SK-N-SH (cell line): ENCODE results near the gene RAB8A. TPM values are rescaled to one million over a fixed set of nuclear protein-coding genes. Genes with fewer than 3 reads are reported as not detected.

ENCODE experiments used
- CTCF ChIA-PET: fragments of 300-600, 350-600 bp; formaldehyde crosslinking; extraction: SDS; loops from one replicate; lab custom pipeline; 2021; lab: Yijun Ruan, JAX
- POLR2A ChIA-PET: fragments of 350-600 bp; sonication (Branson Sonifier 250); formaldehyde crosslinking; extraction: SDS; loops from one replicate; lab custom pipeline; 2020; ENCODE audit warnings: antibody characterized with exemption, inconsistent platforms; lab: Yijun Ruan, JAX
- DNase-seq: peaks from one replicate; pipeline ENCODE4 v3.0.0; 2012
- H2AFZ ChIP-seq: fragments of 200-600 bp; sonication (generic); 2 replicates; pipeline ENCODE4 v1.8.1; 2016; ENCODE audit warnings: antibody characterized with exemption, mild to moderate bottlenecking, low read depth
- H3F3A ChIP-seq: fragments of 200-600 bp; sonication (generic); replicated peaks from 2 replicates; pipeline ENCODE3; 2016; ENCODE audit warnings: antibody characterized with exemption, mild to moderate bottlenecking; ENCODE audit not compliant: insufficient read depth
- H3K27ac ChIP-seq, 2 experiments: fragments of 200-500 bp in 1 of 2; fragments of 200-600 bp in 1 of 2; sonication (Bioruptor generic) in 1 of 2; sonication (generic), shearing (Covaris generic) in 1 of 2; 2 replicates each; pipeline versions ENCODE4 v1.5.1 to v1.6.1; 2014 to 2016; ENCODE audit warnings: low read depth in 2 of 2, inconsistent platforms in 1 of 2, low read length in 1 of 2, mild to moderate bottlenecking in 1 of 2, mixed read lengths in 1 of 2
- H3K27me3 ChIP-seq: fragments of 200-600 bp; sonication (generic), shearing (Covaris generic); 2 replicates; pipeline ENCODE4 v1.6.1; 2016; ENCODE audit warnings: mixed run types; ENCODE audit not compliant: insufficient read depth
- H3K36me3 ChIP-seq, 2 experiments: fragments of 200-500 bp in 1 of 2; fragments of 200-600 bp in 1 of 2; sonication (Bioruptor generic) in 1 of 2; sonication (generic) in 1 of 2; replicated peaks in 1 of 2; 2 replicates each; pipeline versions ENCODE3 to v1.5.1; 2014 to 2016; ENCODE audit warnings: low read length in 1 of 2, mild to moderate bottlenecking in 1 of 2; ENCODE audit not compliant: insufficient read depth in 2 of 2, control insufficient read depth in 1 of 2
- H3K4me1 ChIP-seq, 2 experiments: fragments of 200-500 bp in 1 of 2; fragments of 200-600 bp in 1 of 2; sonication (Bioruptor generic) in 1 of 2; sonication (generic), shearing (Covaris generic) in 1 of 2; 2 replicates each; pipeline versions ENCODE4 v1.5.1 to v1.6.1; 2014 to 2016; ENCODE audit warnings: low read depth in 1 of 2, low read length in 1 of 2, mixed run types in 1 of 2; ENCODE audit not compliant: insufficient read depth in 2 of 2, control insufficient read depth in 1 of 2
- H3K4me2 ChIP-seq: fragments of 200-600 bp; sonication (generic), shearing (Covaris generic); 2 replicates; pipeline ENCODE4 v1.6.1; 2017; ENCODE audit warnings: mixed run types
- H3K4me3 ChIP-seq, 2 experiments: fragments of 200-500 bp in 1 of 2; fragments of 200-600 bp in 1 of 2; sonication (Bioruptor generic) in 1 of 2; sonication (generic), shearing (Covaris generic) in 1 of 2; 2 replicates each; pipeline versions ENCODE4 v1.5.1 to v1.8.1; 2014 to 2016; ENCODE audit warnings: low read depth in 2 of 2, inconsistent platforms in 1 of 2, low read length in 1 of 2, mild to moderate bottlenecking in 1 of 2, mixed read lengths in 1 of 2, moderate library complexity in 1 of 2
- H3K79me2 ChIP-seq: fragments of 200-600 bp; sonication (generic); 2 replicates; pipeline ENCODE4 v1.8.1; 2017; ENCODE audit warnings: mild to moderate bottlenecking; ENCODE audit not compliant: insufficient read depth
- H3K9ac ChIP-seq: fragments of 200-600 bp; sonication (generic); 2 replicates; pipeline ENCODE4 v1.6.1; 2017; ENCODE audit warnings: mixed run types
- H3K9me2 ChIP-seq: fragments of 200-600 bp; sonication (generic); 2 replicates; pipeline ENCODE4 v1.6.1; 2017; ENCODE audit warnings: mixed run types
- H3K9me3 ChIP-seq: fragments of 200-600 bp; sonication (generic); 2 replicates; pipeline ENCODE4 v1.6.1; 2017; ENCODE audit warnings: mixed run types, mild to moderate bottlenecking, moderate library complexity
- H4K20me1 ChIP-seq: fragments of 200-600 bp; sonication (generic); 2 replicates; pipeline ENCODE4 v1.6.1; 2017; ENCODE audit warnings: mild to moderate bottlenecking, mixed run types; ENCODE audit not compliant: insufficient read depth
- CHD2 ChIP-seq: fragments of 150-350 bp; IDR thresholded peaks from 2 replicates; pipeline ENCODE4 v1.6.1; 2018; ENCODE audit warnings: low read length; ENCODE audit not compliant: partially characterized antibody
- ELF1 ChIP-seq: IDR thresholded peaks from 2 replicates; pipeline ENCODE4 v1.4.0; 2012
- EP300 ChIP-seq, 2 experiments: IDR thresholded peaks; 2 replicates each; pipeline versions ENCODE4 v1.4.0 to v1.6.1; 2012; ENCODE audit warnings: borderline replicate concordance in 1 of 2, low read depth in 1 of 2, low read length in 1 of 2
- EZH2phosphoT487 ChIP-seq: fragments of 200-600 bp; sonication (generic); IDR thresholded peaks from 2 replicates; pipeline ENCODE4 v1.6.1; 2017; ENCODE audit warnings: low read depth, mixed run types, mild to moderate bottlenecking, antibody characterized with exemption, moderate library complexity, borderline replicate concordance
- FOSL2 ChIP-seq: IDR thresholded peaks from 2 replicates; pipeline ENCODE4 v1.4.0; 2012; ENCODE audit warnings: low read depth, mild to moderate bottlenecking, moderate library complexity, borderline replicate concordance
- FOXJ3 ChIP-seq: sonication (generic); formaldehyde crosslinking; IDR thresholded peaks from 2 replicates; pipeline ENCODE4 v1.5.1; 2020; ENCODE audit warnings: mild to moderate bottlenecking, missing genetic modification reagents
- FOXM1 ChIP-seq: IDR thresholded peaks from 2 replicates; pipeline ENCODE4 v1.4.0; 2012; ENCODE audit warnings: low read depth, mild to moderate bottlenecking
- JUND ChIP-seq: IDR thresholded peaks from 2 replicates; pipeline ENCODE4 v1.4.0; 2012
- MEF2A ChIP-seq: IDR thresholded peaks from 2 replicates; pipeline ENCODE4 v1.4.0; 2012; ENCODE audit warnings: low read depth, borderline replicate concordance
- MXI1 ChIP-seq: IDR thresholded peaks from 2 replicates; pipeline ENCODE4 v1.6.1; 2012; ENCODE audit warnings: mild to moderate bottlenecking, low read depth, low read length, improper control_type of control experiment
- NRF1 ChIP-seq: IDR thresholded peaks from 2 replicates; pipeline ENCODE4 v1.6.1; 2012; ENCODE audit warnings: low read depth, mild to moderate bottlenecking, low read length
- RAD21 ChIP-seq: IDR thresholded peaks from 2 replicates; pipeline ENCODE4 v1.6.1; 2012; ENCODE audit warnings: mild to moderate bottlenecking, low read length
- REST ChIP-seq: IDR thresholded peaks from 2 replicates; pipeline ENCODE4 v1.6.1; 2012; ENCODE audit warnings: mild to moderate bottlenecking, low read depth, low read length, moderate library complexity
- RFX5 ChIP-seq: IDR thresholded peaks from 2 replicates; pipeline ENCODE4 v1.6.1; 2012; ENCODE audit warnings: mild to moderate bottlenecking, improper control_type of control experiment, low read length
- SIN3A ChIP-seq: IDR thresholded peaks from 2 replicates; pipeline ENCODE4 v1.6.1; 2012; ENCODE audit warnings: low read depth, mild to moderate bottlenecking, low read length, moderate library complexity, borderline replicate concordance
- TCF12 ChIP-seq: IDR thresholded peaks from 2 replicates; pipeline ENCODE4 v1.4.0; 2012
- TEAD4 ChIP-seq: IDR thresholded peaks from 2 replicates; pipeline ENCODE4 v1.4.0; 2012; ENCODE audit warnings: mild to moderate bottlenecking, borderline replicate concordance; ENCODE audit not compliant: insufficient read depth
- USF2 ChIP-seq: fragments of 150-350 bp; IDR thresholded peaks from 2 replicates; pipeline ENCODE4 v1.6.1; 2017; ENCODE audit warnings: antibody characterized with exemption, low read length, low read depth, borderline replicate concordance
- WGBS: methylation state at CpG from one replicate; pipeline ENCODE4 v1.1.6; 2017; ENCODE audit warnings: low lambda C conversion rate; 5-methylcytosine and 5-hydroxymethylcytosine counted together
- polyA plus RNA-seq, 3 experiments: library from polyadenylated mRNA; depleted of rRNA; stranded (reverse); fragments of >200 nt; gene quantifications; 2 replicates each; pipeline ENCODE4 v1.2.3, GENCODE V29; 2012
- TF ChIP-seq, protein P1 (sequence below): IDR thresholded peaks from 2 replicates; pipeline ENCODE4 v1.4.0; 2012; ENCODE audit warnings: low read depth, borderline replicate concordance
- TF ChIP-seq, protein P2 (sequence below): IDR thresholded peaks from 2 replicates; pipeline ENCODE4; 2012

Gene RAB8A
- polyA plus RNA-seq, 1 of the 3 experiments (the other 2 are of a cell fraction) = 55.2 TPM

DNA sequence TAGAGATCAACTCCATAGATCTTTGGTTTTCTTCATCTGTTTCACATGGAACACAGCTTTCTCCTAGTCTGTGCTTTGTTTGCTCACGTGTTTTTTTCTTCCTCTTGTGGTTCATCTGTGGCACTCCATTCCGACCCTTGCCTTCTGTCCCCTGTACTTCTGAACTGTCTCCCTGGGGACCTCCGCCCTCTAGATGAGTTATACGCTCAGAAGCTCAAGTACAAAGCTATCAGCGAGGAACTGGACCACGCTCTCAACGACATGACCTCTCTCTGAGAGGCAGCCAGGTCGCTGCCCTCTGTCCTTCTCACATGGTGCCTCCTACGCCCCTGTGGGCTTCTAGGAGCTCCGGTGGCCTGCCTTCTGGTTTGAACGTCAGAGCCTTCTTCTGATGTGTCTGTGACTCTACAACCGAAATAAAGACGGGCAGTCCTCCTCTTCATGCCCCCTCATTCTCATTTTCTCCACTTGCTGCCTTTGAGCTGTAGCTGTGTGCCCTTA is 16.6 kb upstream of the RAB8A start:
- Histone ChIP-seq H3K4me1 (no peaks in the 10 kb centered on the region), H3K27ac (no peak overlapping the region), H3K4me2 (no peak overlapping the region), H2AFZ (no peak overlapping the region), H3K4me3 (no peak overlapping the region), H3K27me3 (no peaks in the 10 kb centered on the region), H3K9me2 (no peaks in the 10 kb centered on the region), H3F3A (peaks cover 55% of the 10 kb centered on the region), H4K20me1 (peaks cover 46% of the 10 kb centered on the region; the same call in 1 of the 2 replicates), H3K36me3 (peaks cover 43 to 97% of the 10 kb centered on the region in 2 experiments), H3K79me2 (peaks cover 53% of the 10 kb centered on the region; the same call in 1 of the 2 replicates), H3K9me3 (no peaks in the 10 kb centered on the region), H3K9ac (no peak overlapping the region)
- CTCF ChIA-PET = interaction anchor here (1.7 to 2.2 kb wide), 3 partner anchors 16 to 54 kb away, joined by 5 to 10 read pairs (median 7); no protein-coding TSS in a partner anchor
- POLR2A ChIA-PET = interaction anchor here (1.3 kb wide), 1 partner anchor 17 kb away, joined by 4 read pairs; no protein-coding TSS in a partner anchor
- no peak for DNase-seq
- WGBS = 95% methylated on average over 13 of the region's 13 CpGs
- TF ChIP-seq TEAD4 (no peak), TCF12 (no peak), MXI1 (no peak), CHD2 (no peak), NRF1 (no peak), JUND (no peak), EZH2phosphoT487 (no peak), ELF1 (no peak), FOXJ3 (no peak), FOXM1 (no peak), FOSL2 (no peak), SIN3A (no peak), MEF2A (no peak), REST (no peak), RAD21 (no peak), RFX5 (no peak), USF2 (no peak), EP300 (IDR thresholded peaks at IDR 0.05; ENCODE audit: borderline replicate concordance in 1 of 2, low read depth in 1 of 2, low read length in 1 of 2) (no peak)
- TF ChIP-seq, protein P1, sequence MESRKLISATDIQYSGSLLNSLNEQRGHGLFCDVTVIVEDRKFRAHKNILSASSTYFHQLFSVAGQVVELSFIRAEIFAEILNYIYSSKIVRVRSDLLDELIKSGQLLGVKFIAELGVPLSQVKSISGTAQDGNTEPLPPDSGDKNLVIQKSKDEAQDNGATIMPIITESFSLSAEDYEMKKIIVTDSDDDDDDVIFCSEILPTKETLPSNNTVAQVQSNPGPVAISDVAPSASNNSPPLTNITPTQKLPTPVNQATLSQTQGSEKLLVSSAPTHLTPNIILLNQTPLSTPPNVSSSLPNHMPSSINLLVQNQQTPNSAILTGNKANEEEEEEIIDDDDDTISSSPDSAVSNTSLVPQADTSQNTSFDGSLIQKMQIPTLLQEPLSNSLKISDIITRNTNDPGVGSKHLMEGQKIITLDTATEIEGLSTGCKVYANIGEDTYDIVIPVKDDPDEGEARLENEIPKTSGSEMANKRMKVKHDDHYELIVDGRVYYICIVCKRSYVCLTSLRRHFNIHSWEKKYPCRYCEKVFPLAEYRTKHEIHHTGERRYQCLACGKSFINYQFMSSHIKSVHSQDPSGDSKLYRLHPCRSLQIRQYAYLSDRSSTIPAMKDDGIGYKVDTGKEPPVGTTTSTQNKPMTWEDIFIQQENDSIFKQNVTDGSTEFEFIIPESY = no peak
- TF ChIP-seq, protein P2, sequence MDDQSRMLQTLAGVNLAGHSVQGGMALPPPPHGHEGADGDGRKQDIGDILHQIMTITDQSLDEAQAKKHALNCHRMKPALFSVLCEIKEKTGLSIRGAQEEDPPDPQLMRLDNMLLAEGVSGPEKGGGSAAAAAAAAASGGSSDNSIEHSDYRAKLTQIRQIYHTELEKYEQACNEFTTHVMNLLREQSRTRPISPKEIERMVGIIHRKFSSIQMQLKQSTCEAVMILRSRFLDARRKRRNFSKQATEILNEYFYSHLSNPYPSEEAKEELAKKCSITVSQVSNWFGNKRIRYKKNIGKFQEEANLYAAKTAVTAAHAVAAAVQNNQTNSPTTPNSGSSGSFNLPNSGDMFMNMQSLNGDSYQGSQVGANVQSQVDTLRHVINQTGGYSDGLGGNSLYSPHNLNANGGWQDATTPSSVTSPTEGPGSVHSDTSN = no peak
- TF ChIP-seq, all 33 proteins: peak for 0
